ENCODE data around the gene CAST.

GRCh38 chr5:96709152-96709821 lies 47.1 kb downstream of the CAST start:
- TF ChIP-seq EZH2phosphoT487 (IDR thresholded peaks at IDR 0.05; ENCODE audit: borderline replicate concordance, low read length) (no peak), CTCF (IDR thresholded peaks at IDR 0.05; ENCODE audit: low read depth, low read length, poor library complexity, severe bottlenecking) (no peak)
